ENCODE data around the gene B4GALT3. TPM values are rescaled to one million over a fixed set of nuclear protein-coding genes. Genes with fewer than 3 reads are reported as not detected.
A peak's percentile ranks its signal among the peaks of the same experiment; 100 is the strongest.

The B4GALT3 gene
- total and polyA plus RNA-seq, 9 of the 15 experiments (the other 6 are each of a cell fraction or from before 2014, with no cell fraction given): 31.2 to 103 (median 46.1) TPM

GRCh38 chr1:161206411-161207140, 29.3 kb upstream of the B4GALT3 start (continued):
- TF ChIP-seq ZNF707 (CRISPR knock-in tag; conservative IDR thresholded peaks at IDR 0.05): no peak

DNA sequence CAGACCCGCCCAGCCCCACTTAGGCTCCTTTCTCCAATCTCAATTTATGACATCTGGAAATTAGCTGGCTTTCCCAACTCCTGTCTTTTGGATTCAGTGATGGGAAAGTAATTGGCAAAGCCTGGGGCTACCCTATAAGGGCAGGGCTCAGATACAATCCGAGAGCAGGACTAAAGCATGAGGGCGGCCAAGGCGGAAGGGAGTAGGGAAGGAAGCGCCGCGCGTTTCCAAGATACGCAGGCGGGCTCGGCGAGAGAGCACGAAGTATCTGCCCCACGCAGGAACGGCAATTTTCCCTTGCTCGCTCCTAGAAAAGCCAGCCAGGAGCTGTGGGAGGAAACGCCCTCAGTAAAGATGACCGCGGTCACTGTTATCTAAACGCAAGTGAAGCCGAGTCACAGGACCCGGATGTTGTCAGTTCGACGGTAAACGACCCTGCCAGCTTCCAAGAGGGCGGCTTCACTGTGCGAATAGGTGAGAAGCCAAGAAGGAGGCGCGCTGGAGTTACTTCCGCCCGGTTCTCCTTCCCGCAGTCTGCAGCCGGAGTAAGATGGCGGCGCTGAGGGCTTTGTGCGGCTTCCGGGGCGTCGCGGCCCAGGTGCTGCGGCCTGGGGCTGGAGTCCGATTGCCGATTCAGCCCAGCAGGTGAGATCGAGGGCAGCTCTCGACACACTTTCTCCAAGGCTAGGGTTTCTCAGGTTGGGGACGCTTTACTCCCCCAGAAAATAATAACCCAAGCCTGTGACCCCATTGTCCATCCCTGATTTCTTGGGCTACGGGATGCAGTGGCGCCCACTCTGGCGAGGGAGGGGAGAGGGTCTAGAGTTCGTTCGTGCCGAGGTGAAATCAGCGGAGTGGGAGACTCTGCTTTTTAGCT, 24.8 kb upstream of the B4GALT3 start, which contains the start of gene NDUFS2:
Gene NDUFS2, plus strand, starts transcription at position 532 of the 877 bp plus-strand sequence. Its CDS starts 19 bp downstream, at position 551.
- Histone ChIP-seq H3K27me3 (ENCODE audit: control insufficient read depth in 2 of 2, insufficient read depth in 2 of 2, low read length in 2 of 2) (no peaks in the 10 kb centered on the region), H3K36me3 (ENCODE audit: control insufficient read depth, insufficient read depth, low read length) (peaks cover 36% of the 10 kb centered on the region), H3K9me1 (ENCODE audit: control insufficient read depth, insufficient read depth, low read length) (no peaks in the 10 kb centered on the region), H4K20me1 (replicated peaks; ENCODE audit: control insufficient read depth, insufficient read depth, low read length) (no peaks in the 10 kb centered on the region), H3K4me3 (peak within 1 kb of the TSS; percentile 71), H3K9me3 (replicated peaks; ENCODE audit: control insufficient read depth, insufficient read depth, low read depth, low read length) (no peaks in the 10 kb centered on the region), H3K79me2 (ENCODE audit: control insufficient read depth, insufficient read depth, low read length) (peaks cover 27% of the 10 kb centered on the region), H2AFZ (ENCODE audit: low read depth, low read length) (peak within 1 kb of the TSS; percentile 97), H3K9ac (ENCODE audit: insufficient read depth in 1 of 2, low read depth in 2 of 2, low read length in 2 of 2) (peak within 1 kb of the TSS; percentile 83 to 92), H3K4me2 (ENCODE audit: insufficient read depth, low read length) (peak within 1 kb of the TSS; percentile 97), H3K4me1 (replicated peaks in 1 of 2; ENCODE audit: control insufficient read depth in 2 of 2, insufficient read depth in 2 of 2, low read length in 2 of 2) (peaks cover 49 to 63% of the 10 kb centered on the region in 2 experiments), H3K27ac (ENCODE audit: extremely low read depth, low read depth, low read length) (peak within 1 kb of the TSS; percentile 99)
- BruUV-seq (replicated peaks): no TSS peak
- peak; percentile 93 for ATAC-seq
- in situ Hi-C loops (cut with MboI) (no loop called here), intact Hi-C loops (cut with micrococcal nuclease) (loop anchor here (5.0 kb wide), 1 partner anchor 105 kb away; the partner anchor contains the start of gene MPZ)
- DNase-seq (ENCODE audit: extremely low read depth in 1 of 4, low spot score in 3 of 4): peak; percentile 85 to 99 (median 88)
- 2% methylated on average over 53 of the region's 53 CpGs for WGBS (ENCODE audit: insufficient coverage, low coverage, missing lambda C conversion rate)
- CTCF ChIA-PET (ENCODE audit: low intra/inter-chr PET ratio): no interaction called here
- POLR2A ChIA-PET: interaction anchor here (0.6 to 1.9 kb wide), 18 partner anchors 9 to 1290 kb away, joined by 3 to 9 read pairs (median 3); partner anchors contain the start of genes B4GALT3, NIT1, PFDN2 and TOMM40L
- FAIRE-seq: peak; percentile 99
- TF ChIP-seq HOMEZ (CRISPR knock-in tag; IDR thresholded peaks at IDR 0.05): no peak
- TF ChIP-seq ZHX1 (conservative IDR thresholded peaks at IDR 0.05; ENCODE audit: low read length): no peak
- TF ChIP-seq ZNF76 (CRISPR knock-in tag; IDR thresholded peaks at IDR 0.05; ENCODE audit: borderline replicate concordance): no peak
- no peak for TF ChIP-seq SP2 (IDR thresholded peaks at IDR 0.05; ENCODE audit: extremely low read depth, low read depth, low read length, poor library complexity, severe bottlenecking)
- TF ChIP-seq DIDO1 (tag; IDR thresholded peaks at IDR 0.05; ENCODE audit: low read depth): peak; percentile 64
- no peak for TF ChIP-seq CLOCK (CRISPR knock-in tag; IDR thresholded peaks at IDR 0.05; ENCODE audit: borderline replicate concordance)
- TF ChIP-seq MTA2 (IDR thresholded peaks at IDR 0.05; ENCODE audit: low read depth): no peak
- no peak for TF ChIP-seq ATF1 (CRISPR knock-in tag; IDR thresholded peaks at IDR 0.05)
- TF ChIP-seq ATF1 (tag; IDR thresholded peaks at IDR 0.05): peak; percentile 94
- no peak; the same call in 1 of the 2 replicates for TF ChIP-seq DPF2 (IDR thresholded peaks at IDR 0.05)

Data from K562 (cell line).